Fibroblast of skin of left biceps (primary cell): ENCODE measurements around the gene C2CD2L.
"Not testable (repeated sequence)": the region's sequence is repeated elsewhere in the genome, so short reads cannot be mapped to it uniquely, and the experiment has no call there.

Experiments
- DNase-seq, 2 experiments: peaks; one replicate each; pipeline ENCODE4 v3.0.0-alpha.2; 2013; ENCODE audit warnings: low read depth in 2 of 2

The C2CD2L gene

GRCh38 chr11:119115484-119116234 is 8.5 kb downstream of the C2CD2L start:
- no peak for DNase-seq

GRCh38 chr11:119116235-119116594 is 9.1 kb downstream of the C2CD2L start:
- DNase-seq: no peak

- DNase-seq: no peak
These were observed 9.5 kb downstream of the C2CD2L start for GRCh38 chr11:119116601-119117000.

GRCh38 chr11:119117004-119117706 is 10.0 kb downstream of the C2CD2L start:
- DNase-seq: no peak

- no peak for DNase-seq
These were observed 11.1 kb downstream of the C2CD2L start for GRCh38 chr11:119118227-119118626.

GRCh38 chr11:119118946-119119345 is 11.8 kb downstream of the C2CD2L start:
- DNase-seq: no peak

- DNase-seq: peak; percentile 55 to 58
These were observed 13.5 kb downstream of the C2CD2L start for GRCh38 chr11:119120639-119121007.

GRCh38 chr11:119121008-119121810 is 14.1 kb downstream of the C2CD2L start, which contains the start of gene HINFP:
TSS of gene HINFP (plus strand) at chr11:119121580. CDS start at chr11:119126945, 5,365 bp downstream.
- peak; percentile 96 for DNase-seq

- no peak for DNase-seq
These were observed 14.6 kb downstream of the C2CD2L start for GRCh38 chr11:119121811-119122124.

GRCh38 chr11:119125821-119126220 is 18.7 kb downstream of the C2CD2L start:
- no peak for DNase-seq

- DNase-seq: no peak
These were observed 19.6 kb downstream of the C2CD2L start for GRCh38 chr11:119126675-119127268.

- no peak for DNase-seq
These were observed 23.5 kb downstream of the C2CD2L start for GRCh38 chr11:119130662-119131061.

GRCh38 chr11:119134389-119134978 is 27.3 kb downstream of the C2CD2L start:
- no peak for DNase-seq

GRCh38 chr11:119139276-119139675 is 32.1 kb downstream of the C2CD2L start:
- DNase-seq: not testable (repeated sequence)

- DNase-seq: no peak
These were observed 37.8 kb downstream of the C2CD2L start for GRCh38 chr11:119144825-119145486.

- DNase-seq: no peak
These were observed 38.4 kb downstream of the C2CD2L start for GRCh38 chr11:119145551-119145950.

GRCh38 chr11:119147604-119148333 is 40.6 kb downstream of the C2CD2L start:
- no peak for DNase-seq

- DNase-seq: no peak
These were observed 41.5 kb downstream of the C2CD2L start for GRCh38 chr11:119148720-119149017.

GRCh38 chr11:119149018-119149785 is 42.1 kb downstream of the C2CD2L start, which contains the start of gene ABCG4:
TSS of gene ABCG4 (plus strand) at chr11:119149052. CDS start at chr11:119149966, 914 bp downstream.
- DNase-seq: no peak

GRCh38 chr11:119149786-119150275 is 42.7 kb downstream of the C2CD2L start:
- no peak for DNase-seq
